ENCODE data around the gene CAPNS1.

DNA sequence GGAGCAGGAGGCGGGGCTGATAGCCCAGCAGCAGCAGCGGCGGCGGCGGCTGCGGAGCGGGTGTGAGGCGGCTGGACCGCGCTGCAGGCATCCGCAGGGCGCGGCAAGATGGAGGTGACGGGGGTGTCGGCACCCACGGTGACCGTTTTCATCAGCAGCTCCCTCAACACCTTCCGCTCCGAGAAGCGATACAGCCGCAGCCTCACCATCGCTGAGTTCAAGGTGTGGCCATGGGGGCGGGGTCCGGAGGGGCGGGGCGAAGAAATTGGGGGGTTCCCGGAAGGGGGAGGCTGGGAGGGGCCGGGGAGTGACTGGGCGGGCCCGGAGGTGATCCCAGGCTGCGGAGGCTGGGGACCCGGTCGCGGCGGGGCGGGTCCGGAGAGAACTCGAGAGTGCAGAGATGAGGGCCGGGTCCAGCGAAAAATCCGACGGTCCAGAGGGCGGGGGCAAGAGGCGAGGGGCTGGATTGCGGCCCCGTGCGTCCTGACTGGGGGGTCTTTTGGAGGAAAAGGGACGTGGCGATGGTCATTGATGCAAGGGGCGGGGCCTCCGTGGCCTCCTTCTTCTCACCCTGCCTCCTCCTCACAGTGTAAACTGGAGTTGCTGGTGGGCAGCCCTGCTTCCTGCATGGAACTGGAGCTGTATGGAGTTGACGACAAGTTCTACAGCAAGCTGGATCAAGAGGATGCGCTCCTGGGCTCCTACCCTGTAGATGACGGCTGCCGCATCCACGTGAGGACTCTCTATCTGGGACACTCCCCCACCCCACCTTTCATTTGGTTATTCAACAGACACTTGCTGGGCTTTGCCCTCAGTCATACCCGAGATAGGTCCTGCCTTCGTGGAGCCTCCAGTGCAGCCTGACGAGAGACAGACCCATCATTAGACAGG lies 24.2 kb upstream of the CAPNS1 start, which contains the start of gene TBCB:
- TF ChIP-seq RCOR1 (IDR thresholded peaks at IDR 0.05; ENCODE audit: insufficient replicate concordance, low read length) (no peak), POLR2A (IDR thresholded peaks at IDR 0.05; ENCODE audit: low read depth, low read length) (peak; percentile 69), RAD21 (IDR thresholded peaks at IDR 0.05; ENCODE audit: low read length) (no peak), FOS (IDR thresholded peaks at IDR 0.05; ENCODE audit: low read depth, low read length) (no peak), CEBPB (IDR thresholded peaks at IDR 0.05; ENCODE audit: low read depth, low read length) (no peak), SMC3 (IDR thresholded peaks at IDR 0.05; ENCODE audit: low read depth, low read length) (no peak), RFX5 (IDR thresholded peaks at IDR 0.05; ENCODE audit: low read depth, low read length) (no peak; the same call in 1 of the 2 replicates)
- TF ChIP-seq, protein P1, sequence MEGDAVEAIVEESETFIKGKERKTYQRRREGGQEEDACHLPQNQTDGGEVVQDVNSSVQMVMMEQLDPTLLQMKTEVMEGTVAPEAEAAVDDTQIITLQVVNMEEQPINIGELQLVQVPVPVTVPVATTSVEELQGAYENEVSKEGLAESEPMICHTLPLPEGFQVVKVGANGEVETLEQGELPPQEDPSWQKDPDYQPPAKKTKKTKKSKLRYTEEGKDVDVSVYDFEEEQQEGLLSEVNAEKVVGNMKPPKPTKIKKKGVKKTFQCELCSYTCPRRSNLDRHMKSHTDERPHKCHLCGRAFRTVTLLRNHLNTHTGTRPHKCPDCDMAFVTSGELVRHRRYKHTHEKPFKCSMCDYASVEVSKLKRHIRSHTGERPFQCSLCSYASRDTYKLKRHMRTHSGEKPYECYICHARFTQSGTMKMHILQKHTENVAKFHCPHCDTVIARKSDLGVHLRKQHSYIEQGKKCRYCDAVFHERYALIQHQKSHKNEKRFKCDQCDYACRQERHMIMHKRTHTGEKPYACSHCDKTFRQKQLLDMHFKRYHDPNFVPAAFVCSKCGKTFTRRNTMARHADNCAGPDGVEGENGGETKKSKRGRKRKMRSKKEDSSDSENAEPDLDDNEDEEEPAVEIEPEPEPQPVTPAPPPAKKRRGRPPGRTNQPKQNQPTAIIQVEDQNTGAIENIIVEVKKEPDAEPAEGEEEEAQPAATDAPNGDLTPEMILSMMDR (conservative IDR thresholded peaks at IDR 0.05; ENCODE audit: low read depth, low read length): no peak
- TF ChIP-seq, protein P2, sequence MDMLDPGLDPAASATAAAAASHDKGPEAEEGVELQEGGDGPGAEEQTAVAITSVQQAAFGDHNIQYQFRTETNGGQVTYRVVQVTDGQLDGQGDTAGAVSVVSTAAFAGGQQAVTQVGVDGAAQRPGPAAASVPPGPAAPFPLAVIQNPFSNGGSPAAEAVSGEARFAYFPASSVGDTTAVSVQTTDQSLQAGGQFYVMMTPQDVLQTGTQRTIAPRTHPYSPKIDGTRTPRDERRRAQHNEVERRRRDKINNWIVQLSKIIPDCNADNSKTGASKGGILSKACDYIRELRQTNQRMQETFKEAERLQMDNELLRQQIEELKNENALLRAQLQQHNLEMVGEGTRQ (IDR thresholded peaks at IDR 0.05; ENCODE audit: low read depth, low read length): no peak
